HEK293 (cell line): ENCODE results near the gene MAML3.

Source experiments
- CTCF ChIA-PET: fragments of 350-600 bp; formaldehyde crosslinking; extraction: SDS; loops from one replicate; lab custom pipeline; 2021; ENCODE audit warnings: antibody characterized with exemption; lab: Yijun Ruan, JAX
- POLR2A ChIA-PET: fragments of 300-600 bp; formaldehyde crosslinking; extraction: SDS; loops from one replicate; lab custom pipeline; 2020; ENCODE audit warnings: antibody characterized with exemption, inconsistent platforms; lab: Yijun Ruan, JAX
- H3K27ac ChIP-seq: fragments of 200-500 bp; sonication (Bioruptor generic); 2 replicates; pipeline ENCODE4 v1.5.1; 2014; ENCODE audit warnings: low read depth, low read length, control low read depth, inconsistent platforms; ENCODE audit errors: extremely low read depth
- H3K36me3 ChIP-seq, 2 experiments: fragments of 200-500 bp in 1 of 2; sonication (Bioruptor generic) in 1 of 2; 1 replicate in 1 of 2; 2 replicates in 1 of 2; pipeline ENCODE4 v1.5.1; 2014 to 2017; ENCODE audit warnings: inconsistent platforms in 2 of 2, low read length in 2 of 2; ENCODE audit not compliant: control insufficient read depth in 2 of 2, insufficient read depth in 1 of 2
- H3K4me1 ChIP-seq: fragments of 200-500 bp; sonication (Bioruptor generic); 2 replicates; pipeline ENCODE4 v1.5.1; 2014; ENCODE audit warnings: mild to moderate bottlenecking, low read length, inconsistent platforms; ENCODE audit not compliant: control insufficient read depth, insufficient read depth
- H3K4me3 ChIP-seq: 2 replicates; pipeline ENCODE4 v1.5.1; 2011; ENCODE audit warnings: low read depth, mild to moderate bottlenecking, control low read depth, low read length, moderate library complexity
- H3K9me3 ChIP-seq: fragments of 200-500 bp; sonication (Bioruptor generic); 2 replicates; pipeline ENCODE4 v1.5.1; 2014; ENCODE audit warnings: low read depth, low read length, inconsistent platforms; ENCODE audit not compliant: control insufficient read depth, insufficient read depth
- HOXA7 ChIP-seq: sonication (generic); formaldehyde crosslinking; IDR thresholded peaks from 2 replicates; pipeline ENCODE4 v1.8.1; 2022; ENCODE audit warnings: missing genetic modification reagents, borderline replicate concordance
- KLF1 ChIP-seq: fragments of 450-650 bp; formaldehyde crosslinking; IDR thresholded peaks from 2 replicates; pipeline ENCODE4 v1.5.1; 2016; ENCODE audit warnings: missing biosample characterization, missing genetic modification characterization
- PBX3 ChIP-seq: sonication (generic); formaldehyde crosslinking; IDR thresholded peaks from 2 replicates; pipeline ENCODE4 v1.8.1; 2022; ENCODE audit warnings: mild to moderate bottlenecking, moderate library complexity, missing genetic modification reagents
- SALL2 ChIP-seq: fragments of 450-650 bp; formaldehyde crosslinking; IDR thresholded peaks from 2 replicates; pipeline ENCODE4 v1.5.0; 2017; ENCODE audit warnings: missing biosample characterization, mild to moderate bottlenecking, missing genetic modification characterization, borderline replicate concordance
- ZBTB20 ChIP-seq: fragments of 450-650 bp; formaldehyde crosslinking; IDR thresholded peaks from 2 replicates; pipeline ENCODE4 v1.5.1; 2016; ENCODE audit warnings: missing biosample characterization, missing genetic modification characterization
- ZBTB21 ChIP-seq: fragments of 450-650 bp; formaldehyde crosslinking; IDR thresholded peaks from 2 replicates; pipeline ENCODE4 v1.5.1; 2017; ENCODE audit warnings: missing biosample characterization, missing genetic modification characterization
- ZNF10 ChIP-seq: fragments of 450-650 bp; formaldehyde crosslinking; IDR thresholded peaks from 2 replicates; pipeline ENCODE4 v1.5.1; 2017; ENCODE audit warnings: missing biosample characterization, missing genetic modification characterization
- ZNF174 ChIP-seq: fragments of 450-650 bp; formaldehyde crosslinking; IDR thresholded peaks from 2 replicates; pipeline ENCODE4 v1.5.0; 2017; ENCODE audit warnings: missing biosample characterization, mild to moderate bottlenecking, missing genetic modification characterization
- ZNF211 ChIP-seq: fragments of 450-650 bp; formaldehyde crosslinking; IDR thresholded peaks from 2 replicates; pipeline ENCODE4 v1.5.1; 2016; ENCODE audit warnings: low read depth, missing biosample characterization, missing genetic modification characterization
- ZNF350 ChIP-seq: fragments of 450-650 bp; formaldehyde crosslinking; IDR thresholded peaks from 2 replicates; pipeline ENCODE4 v1.5.0; 2017; ENCODE audit warnings: missing biosample characterization, mild to moderate bottlenecking, missing genetic modification characterization
- ZNF354C ChIP-seq: fragments of 450-650 bp; formaldehyde crosslinking; IDR thresholded peaks from 2 replicates; pipeline ENCODE4 v1.5.1; 2016; ENCODE audit warnings: missing biosample characterization, missing genetic modification characterization, low read depth, borderline replicate concordance
- ZNF423 ChIP-seq: fragments of 450-650 bp; formaldehyde crosslinking; IDR thresholded peaks from 2 replicates; pipeline ENCODE4 v1.5.1; 2016; ENCODE audit warnings: missing biosample characterization, missing genetic modification characterization
- ZNF433 ChIP-seq: fragments of 450-650 bp; formaldehyde crosslinking; IDR thresholded peaks from 2 replicates; pipeline ENCODE4 v1.5.1; 2016; ENCODE audit warnings: missing biosample characterization, missing genetic modification characterization, low read depth
- ZNF548 ChIP-seq: fragments of 450-650 bp; formaldehyde crosslinking; IDR thresholded peaks from 2 replicates; pipeline ENCODE4 v1.5.1; 2016; ENCODE audit warnings: missing biosample characterization, missing genetic modification characterization
- ZNF654 ChIP-seq: fragments of 450-650 bp; formaldehyde crosslinking; IDR thresholded peaks from 2 replicates; pipeline ENCODE4 v1.5.1; 2016; ENCODE audit warnings: low read depth, missing biosample characterization, missing genetic modification characterization
- ZNF791 ChIP-seq: fragments of 450-650 bp; formaldehyde crosslinking; IDR thresholded peaks from 2 replicates; pipeline ENCODE4 v1.5.1; 2016; ENCODE audit warnings: missing biosample characterization, missing genetic modification characterization
- TF ChIP-seq, protein P1 (sequence below): fragments of 450-650 bp; formaldehyde crosslinking; IDR thresholded peaks from 2 replicates; pipeline ENCODE4 v1.5.1; 2016; ENCODE audit warnings: missing biosample characterization, missing genetic modification characterization
- TF ChIP-seq, protein P2 (sequence below): fragments of 450-650 bp; formaldehyde crosslinking; IDR thresholded peaks from 2 replicates; pipeline ENCODE4 v1.5.1; 2016; ENCODE audit warnings: missing biosample characterization, missing genetic modification characterization, borderline replicate concordance
- TF ChIP-seq, protein P3 (sequence below): fragments of 450-650 bp; formaldehyde crosslinking; IDR thresholded peaks from 2 replicates; pipeline ENCODE4 v1.5.1; 2016; ENCODE audit warnings: missing biosample characterization, missing genetic modification characterization
- TF ChIP-seq, protein P4 (sequence below): fragments of 450-650 bp; formaldehyde crosslinking; IDR thresholded peaks from 2 replicates; pipeline ENCODE4 v1.5.1; 2016; ENCODE audit warnings: missing biosample characterization, missing genetic modification characterization

The MAML3 gene

GRCh38 chr4:140170299-140170698 is 16.3 kb upstream of the MAML3 start:
- CTCF ChIA-PET: no interaction called here
- POLR2A ChIA-PET: no interaction called here
- Histone ChIP-seq H3K4me1 (no peaks in the 10 kb centered on the region), H3K36me3 (no peaks in the 10 kb centered on the region), H3K9me3 (no peaks in the 10 kb centered on the region), H3K4me3 (no peak overlapping the region), H3K27ac (no peak overlapping the region)
- TF ChIP-seq SALL2 (tag by site-specific recombination) (no peak), ZNF10 (tag by site-specific recombination) (no peak)
- TF ChIP-seq, all 188 proteins: peak for 0

GRCh38 chr4:140168936-140169335 is 15.0 kb upstream of the MAML3 start:
- CTCF ChIA-PET: interaction anchor here (0.8 to 1.3 kb wide), 2 partner anchors 11 to 17 kb away, joined by 3 to 5 read pairs; no protein-coding TSS in a partner anchor
- Histone ChIP-seq H3K4me1 (no peaks in the 10 kb centered on the region), H3K27ac (no peak overlapping the region), H3K4me3 (no peak overlapping the region), H3K36me3 (no peaks in the 10 kb centered on the region), H3K9me3 (no peaks in the 10 kb centered on the region)
- TF ChIP-seq KLF1 (tag by site-specific recombination) (no peak), HOXA7 (CRISPR knock-in tag) (no peak), ZNF211 (tag by site-specific recombination) (no peak), ZNF423 (tag by site-specific recombination) (no peak), ZNF654 (no peak), ZNF433 (tag by site-specific recombination) (no peak)
- TF ChIP-seq, protein P1, sequence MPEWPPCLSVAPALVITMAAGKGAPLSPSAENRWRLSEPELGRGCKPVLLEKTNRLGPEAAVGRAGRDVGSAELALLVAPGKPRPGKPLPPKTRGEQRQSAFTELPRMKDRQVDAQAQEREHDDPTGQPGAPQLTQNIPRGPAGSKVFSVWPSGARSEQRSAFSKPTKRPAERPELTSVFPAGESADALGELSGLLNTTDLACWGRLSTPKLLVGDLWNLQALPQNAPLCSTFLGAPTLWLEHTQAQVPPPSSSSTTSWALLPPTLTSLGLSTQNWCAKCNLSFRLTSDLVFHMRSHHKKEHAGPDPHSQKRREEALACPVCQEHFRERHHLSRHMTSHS: no peak
- TF ChIP-seq, protein P2, sequence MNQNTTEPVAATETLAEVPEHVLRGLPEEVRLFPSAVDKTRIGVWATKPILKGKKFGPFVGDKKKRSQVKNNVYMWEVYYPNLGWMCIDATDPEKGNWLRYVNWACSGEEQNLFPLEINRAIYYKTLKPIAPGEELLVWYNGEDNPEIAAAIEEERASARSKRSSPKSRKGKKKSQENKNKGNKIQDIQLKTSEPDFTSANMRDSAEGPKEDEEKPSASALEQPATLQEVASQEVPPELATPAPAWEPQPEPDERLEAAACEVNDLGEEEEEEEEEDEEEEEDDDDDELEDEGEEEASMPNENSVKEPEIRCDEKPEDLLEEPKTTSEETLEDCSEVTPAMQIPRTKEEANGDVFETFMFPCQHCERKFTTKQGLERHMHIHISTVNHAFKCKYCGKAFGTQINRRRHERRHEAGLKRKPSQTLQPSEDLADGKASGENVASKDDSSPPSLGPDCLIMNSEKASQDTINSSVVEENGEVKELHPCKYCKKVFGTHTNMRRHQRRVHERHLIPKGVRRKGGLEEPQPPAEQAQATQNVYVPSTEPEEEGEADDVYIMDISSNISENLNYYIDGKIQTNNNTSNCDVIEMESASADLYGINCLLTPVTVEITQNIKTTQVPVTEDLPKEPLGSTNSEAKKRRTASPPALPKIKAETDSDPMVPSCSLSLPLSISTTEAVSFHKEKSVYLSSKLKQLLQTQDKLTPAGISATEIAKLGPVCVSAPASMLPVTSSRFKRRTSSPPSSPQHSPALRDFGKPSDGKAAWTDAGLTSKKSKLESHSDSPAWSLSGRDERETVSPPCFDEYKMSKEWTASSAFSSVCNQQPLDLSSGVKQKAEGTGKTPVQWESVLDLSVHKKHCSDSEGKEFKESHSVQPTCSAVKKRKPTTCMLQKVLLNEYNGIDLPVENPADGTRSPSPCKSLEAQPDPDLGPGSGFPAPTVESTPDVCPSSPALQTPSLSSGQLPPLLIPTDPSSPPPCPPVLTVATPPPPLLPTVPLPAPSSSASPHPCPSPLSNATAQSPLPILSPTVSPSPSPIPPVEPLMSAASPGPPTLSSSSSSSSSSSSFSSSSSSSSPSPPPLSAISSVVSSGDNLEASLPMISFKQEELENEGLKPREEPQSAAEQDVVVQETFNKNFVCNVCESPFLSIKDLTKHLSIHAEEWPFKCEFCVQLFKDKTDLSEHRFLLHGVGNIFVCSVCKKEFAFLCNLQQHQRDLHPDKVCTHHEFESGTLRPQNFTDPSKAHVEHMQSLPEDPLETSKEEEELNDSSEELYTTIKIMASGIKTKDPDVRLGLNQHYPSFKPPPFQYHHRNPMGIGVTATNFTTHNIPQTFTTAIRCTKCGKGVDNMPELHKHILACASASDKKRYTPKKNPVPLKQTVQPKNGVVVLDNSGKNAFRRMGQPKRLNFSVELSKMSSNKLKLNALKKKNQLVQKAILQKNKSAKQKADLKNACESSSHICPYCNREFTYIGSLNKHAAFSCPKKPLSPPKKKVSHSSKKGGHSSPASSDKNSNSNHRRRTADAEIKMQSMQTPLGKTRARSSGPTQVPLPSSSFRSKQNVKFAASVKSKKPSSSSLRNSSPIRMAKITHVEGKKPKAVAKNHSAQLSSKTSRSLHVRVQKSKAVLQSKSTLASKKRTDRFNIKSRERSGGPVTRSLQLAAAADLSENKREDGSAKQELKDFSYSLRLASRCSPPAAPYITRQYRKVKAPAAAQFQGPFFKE: no peak
- TF ChIP-seq, protein P3, sequence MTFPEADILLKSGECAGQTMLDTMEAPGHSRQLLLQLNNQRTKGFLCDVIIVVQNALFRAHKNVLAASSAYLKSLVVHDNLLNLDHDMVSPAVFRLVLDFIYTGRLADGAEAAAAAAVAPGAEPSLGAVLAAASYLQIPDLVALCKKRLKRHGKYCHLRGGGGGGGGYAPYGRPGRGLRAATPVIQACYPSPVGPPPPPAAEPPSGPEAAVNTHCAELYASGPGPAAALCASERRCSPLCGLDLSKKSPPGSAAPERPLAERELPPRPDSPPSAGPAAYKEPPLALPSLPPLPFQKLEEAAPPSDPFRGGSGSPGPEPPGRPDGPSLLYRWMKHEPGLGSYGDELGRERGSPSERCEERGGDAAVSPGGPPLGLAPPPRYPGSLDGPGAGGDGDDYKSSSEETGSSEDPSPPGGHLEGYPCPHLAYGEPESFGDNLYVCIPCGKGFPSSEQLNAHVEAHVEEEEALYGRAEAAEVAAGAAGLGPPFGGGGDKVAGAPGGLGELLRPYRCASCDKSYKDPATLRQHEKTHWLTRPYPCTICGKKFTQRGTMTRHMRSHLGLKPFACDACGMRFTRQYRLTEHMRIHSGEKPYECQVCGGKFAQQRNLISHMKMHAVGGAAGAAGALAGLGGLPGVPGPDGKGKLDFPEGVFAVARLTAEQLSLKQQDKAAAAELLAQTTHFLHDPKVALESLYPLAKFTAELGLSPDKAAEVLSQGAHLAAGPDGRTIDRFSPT: no peak
- POLR2A ChIA-PET: no interaction called here

GRCh38 chr4:140168474-140168873 is 14.5 kb upstream of the MAML3 start:
- POLR2A ChIA-PET: no interaction called here
- Histone ChIP-seq H3K9me3 (no peaks in the 10 kb centered on the region), H3K36me3 (no peaks in the 10 kb centered on the region), H3K4me3 (no peak overlapping the region), H3K27ac (no peak overlapping the region), H3K4me1 (no peaks in the 10 kb centered on the region)
- CTCF ChIA-PET: interaction anchor here (1.3 kb wide), 1 partner anchor 10 kb away, joined by 5 read pairs; no protein-coding TSS in a partner anchor
- TF ChIP-seq ZNF174: no peak
- no peak for TF ChIP-seq PBX3 (CRISPR knock-in tag)
- TF ChIP-seq ZNF350 (tag by site-specific recombination): no peak
- TF ChIP-seq ZNF654: no peak
- no peak for TF ChIP-seq ZBTB21 (tag by site-specific recombination)
- TF ChIP-seq ZNF548 (tag by site-specific recombination): no peak
- no peak for TF ChIP-seq ZBTB20
- no peak for TF ChIP-seq ZNF354C (tag by site-specific recombination)
- TF ChIP-seq, protein P4, sequence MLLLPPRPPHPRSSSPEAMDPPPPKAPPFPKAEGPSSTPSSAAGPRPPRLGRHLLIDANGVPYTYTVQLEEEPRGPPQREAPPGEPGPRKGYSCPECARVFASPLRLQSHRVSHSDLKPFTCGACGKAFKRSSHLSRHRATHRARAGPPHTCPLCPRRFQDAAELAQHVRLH: no peak
- TF ChIP-seq ZNF791 (tag by site-specific recombination): no peak
